NCI-H1694 treated with DMSO at 0.1 percent for 48 hours (cell line): ENCODE data around the gene SYTL3.

Source experiments
- DNase-seq: peaks from one replicate; lab custom pipeline; 2025; lab: John Stamatoyannopoulos, UW

The SYTL3 gene

GRCh38 chr6:158793432-158793831 lies 143.6 kb downstream of the SYTL3 start:
- DNase-seq, result peak; percentile 8

- no peak for DNase-seq
Measured at GRCh38 chr6:158795516-158795915, 145.7 kb downstream of the SYTL3 start.

GRCh38 chr6:158796353-158796752 lies 146.5 kb downstream of the SYTL3 start:
- no peak for DNase-seq

GRCh38 chr6:158797331-158798310 lies 147.8 kb downstream of the SYTL3 start:
- DNase-seq, result no peak

GRCh38 chr6:158798311-158798710 lies 148.5 kb downstream of the SYTL3 start:
- DNase-seq, result no peak

DNA sequence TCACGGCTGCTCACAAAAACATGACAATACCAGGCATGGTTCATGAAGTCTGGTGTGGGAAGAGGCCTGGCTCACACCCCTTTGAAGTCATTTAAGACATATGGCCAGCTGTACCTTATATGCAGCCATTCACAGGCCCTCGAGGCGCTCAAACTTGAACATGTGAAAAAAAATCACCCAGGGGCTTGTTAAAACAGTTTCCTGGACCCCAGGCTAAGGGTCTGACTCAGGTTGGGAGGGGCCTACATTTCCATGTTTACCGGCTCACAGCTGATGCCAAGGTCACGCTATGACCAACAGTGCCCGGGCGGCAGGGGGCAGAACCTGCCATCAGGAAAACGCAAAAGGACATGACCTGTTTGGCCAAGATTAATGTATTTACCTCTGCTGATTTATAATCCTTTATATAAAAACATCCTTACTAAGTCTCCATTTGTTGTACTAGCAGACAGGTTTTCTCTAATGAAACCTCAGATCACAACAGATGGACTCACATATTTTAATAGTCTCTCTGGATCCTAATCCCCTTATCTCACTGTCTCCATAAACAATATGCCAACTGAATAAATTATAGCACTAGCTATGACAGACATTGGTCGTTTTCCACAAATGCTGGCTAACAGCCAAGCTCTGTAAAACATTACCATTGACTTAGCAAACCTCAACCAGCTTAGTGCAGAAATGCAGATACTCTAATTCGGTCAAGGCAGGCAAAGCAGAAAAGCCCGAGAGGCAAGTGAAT lies 149.4 kb downstream of the SYTL3 start:
- DNase-seq, result peak; percentile 98

- DNase-seq, result peak; percentile 29
Measured at GRCh38 chr6:158801655-158802294, 151.9 kb downstream of the SYTL3 start.

- DNase-seq, result no peak
Measured at GRCh38 chr6:158803733-158804143, 153.9 kb downstream of the SYTL3 start.

DNA sequence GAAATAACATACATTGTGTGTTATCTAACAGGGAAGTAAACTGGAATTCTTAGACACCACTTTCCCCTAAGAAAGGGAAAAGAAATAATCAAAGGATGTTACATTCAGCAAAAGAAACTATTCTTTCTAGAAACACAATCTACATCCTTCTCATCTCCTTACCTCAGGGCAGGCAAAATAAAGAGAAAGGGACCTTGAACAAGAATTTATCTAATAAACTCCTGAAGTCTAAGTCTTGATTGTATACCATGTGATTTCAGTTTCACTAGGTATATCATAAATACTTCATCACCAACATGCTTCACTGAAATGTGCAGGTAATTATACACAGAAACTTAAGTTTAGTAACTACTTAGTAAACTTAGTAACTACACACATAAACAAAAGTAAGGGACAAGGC lies 154.4 kb downstream of the SYTL3 start:
- DNase-seq, result no peak

GRCh38 chr6:158805698-158806377 lies 156.0 kb downstream of the SYTL3 start:
- DNase-seq, result no peak

DNA sequence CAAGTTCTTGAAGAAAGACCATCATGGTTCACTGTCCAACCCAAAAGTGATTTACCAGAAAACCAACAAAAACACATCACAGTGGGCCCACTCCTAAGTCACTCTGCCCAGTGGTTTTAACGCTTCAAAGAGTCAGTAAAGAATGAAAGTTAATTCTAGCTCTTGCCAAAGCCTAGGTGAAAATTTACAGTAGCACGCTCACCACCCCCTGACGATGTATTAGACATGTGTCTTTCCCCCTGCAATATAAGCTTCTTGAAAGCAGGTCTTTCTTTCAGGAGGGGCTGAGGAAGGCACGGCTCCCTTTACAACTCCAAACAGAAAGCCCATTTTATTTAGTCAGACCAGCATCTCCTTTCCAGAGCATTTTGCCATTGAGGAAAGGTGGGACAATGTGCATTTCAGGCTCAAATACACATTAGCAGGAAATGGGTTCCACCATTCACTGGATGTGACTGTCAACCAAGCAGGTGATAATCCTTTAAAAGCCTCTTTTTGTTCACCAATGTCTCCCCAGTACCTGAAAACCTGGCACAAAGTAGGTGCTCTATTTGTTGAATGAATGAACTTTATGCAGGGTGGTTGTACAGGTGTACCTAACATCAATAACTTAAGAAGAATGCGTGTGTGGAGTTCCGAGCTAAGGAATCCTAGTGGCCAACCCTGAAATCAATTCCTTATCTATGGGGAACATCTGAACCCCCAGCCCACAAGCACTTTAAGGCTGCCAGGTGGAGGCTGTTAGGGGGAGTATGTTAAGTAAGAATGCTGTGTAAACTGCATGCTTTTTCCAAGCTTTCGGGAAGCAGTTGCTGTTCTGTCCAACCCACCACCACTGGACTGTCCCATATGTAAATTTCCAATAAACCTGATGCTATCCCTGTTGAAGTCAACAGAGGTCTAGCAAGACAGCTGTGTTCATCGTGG lies 157.9 kb downstream of the SYTL3 start:
- no peak for DNase-seq

DNA sequence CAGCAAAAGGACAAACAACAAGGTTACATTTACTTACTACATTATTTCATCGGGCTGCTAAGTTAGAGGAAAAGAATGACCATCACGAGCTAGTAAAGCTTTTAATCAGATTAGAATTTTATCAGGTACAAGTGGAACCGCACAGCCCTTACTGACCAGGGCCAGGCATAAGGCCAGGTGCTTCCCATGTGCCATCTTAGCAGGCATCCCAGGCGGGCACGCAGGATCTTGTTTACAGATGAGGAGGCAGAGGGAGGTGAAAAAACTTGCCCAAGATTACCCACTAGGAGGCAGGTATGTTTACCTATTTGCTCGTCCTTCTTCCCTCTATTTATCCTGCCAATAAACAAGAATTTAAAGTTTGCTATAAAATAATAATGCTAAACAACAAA lies 158.6 kb downstream of the SYTL3 start:
- DNase-seq, result no peak

DNA sequence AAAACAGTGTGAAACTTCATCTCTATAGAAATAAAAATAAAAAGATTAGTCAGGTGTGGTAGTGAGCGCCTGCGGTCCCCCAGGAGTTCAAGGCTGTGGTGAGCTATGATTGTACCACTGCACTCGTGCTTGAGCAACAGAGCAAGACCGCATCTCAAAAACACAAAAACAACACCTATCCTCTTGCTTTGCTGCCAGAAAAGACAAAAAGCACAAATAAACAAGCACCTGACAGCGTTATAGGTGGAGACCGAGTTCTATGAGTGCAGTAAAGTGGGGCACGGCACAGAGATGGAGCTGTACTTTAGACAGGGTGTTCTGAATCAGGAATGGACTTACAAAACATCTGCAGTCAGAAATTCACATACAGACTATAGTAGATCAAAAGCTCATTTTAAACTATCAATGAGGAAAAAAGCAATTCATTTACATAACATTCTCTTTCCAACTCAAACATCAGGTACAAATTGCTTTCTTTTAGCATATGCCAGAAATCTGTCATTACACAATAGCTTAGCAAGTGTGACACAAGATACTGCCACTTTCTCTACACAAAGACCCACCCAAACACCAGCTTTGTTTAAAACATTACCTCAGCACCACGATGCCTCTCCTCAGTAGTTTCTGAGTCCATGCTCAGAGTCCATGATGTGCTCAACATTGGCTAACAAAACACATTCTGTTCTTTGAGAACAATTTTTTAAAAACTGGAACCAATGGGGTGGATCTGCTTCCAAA lies 159.3 kb downstream of the SYTL3 start:
- no peak for DNase-seq

GRCh38 chr6:158810155-158811095 lies 160.6 kb downstream of the SYTL3 start:
- no peak for DNase-seq

DNA sequence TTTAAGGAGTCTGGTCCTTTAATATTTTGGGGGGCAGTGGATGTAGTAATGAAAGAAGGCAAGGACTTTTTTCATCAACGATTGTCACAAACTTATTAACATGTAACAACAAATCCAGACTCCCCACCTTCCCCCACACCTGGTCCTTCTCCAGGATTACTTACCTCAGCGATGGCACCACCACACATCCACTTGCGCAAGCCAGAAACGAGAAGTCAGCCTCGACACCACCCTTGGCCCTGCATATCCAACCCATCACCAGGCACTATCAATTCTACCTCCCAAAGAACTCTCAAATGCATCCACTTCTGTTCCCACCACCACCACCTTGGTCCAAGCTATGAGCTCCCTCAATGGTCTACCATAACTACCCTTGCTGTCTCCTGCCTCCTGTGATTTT lies 162.8 kb downstream of the SYTL3 start:
- no peak for DNase-seq

GRCh38 chr6:158813032-158813431 lies 163.2 kb downstream of the SYTL3 start:
- DNase-seq, result no peak
